ENCODE measurements around the gene WDR5. TPM values are rescaled to one million over a fixed set of nuclear protein-coding genes. Genes with fewer than 3 reads are reported as not detected.
A peak's percentile ranks its signal among the peaks of the same experiment; 100 is the strongest.

The WDR5 gene
- total and polyA plus RNA-seq, 9 of the 15 experiments (the other 6 are each of a cell fraction or from before 2014, with no cell fraction given), result 3.0 to 56.8 (median 38.6) TPM

DNA sequence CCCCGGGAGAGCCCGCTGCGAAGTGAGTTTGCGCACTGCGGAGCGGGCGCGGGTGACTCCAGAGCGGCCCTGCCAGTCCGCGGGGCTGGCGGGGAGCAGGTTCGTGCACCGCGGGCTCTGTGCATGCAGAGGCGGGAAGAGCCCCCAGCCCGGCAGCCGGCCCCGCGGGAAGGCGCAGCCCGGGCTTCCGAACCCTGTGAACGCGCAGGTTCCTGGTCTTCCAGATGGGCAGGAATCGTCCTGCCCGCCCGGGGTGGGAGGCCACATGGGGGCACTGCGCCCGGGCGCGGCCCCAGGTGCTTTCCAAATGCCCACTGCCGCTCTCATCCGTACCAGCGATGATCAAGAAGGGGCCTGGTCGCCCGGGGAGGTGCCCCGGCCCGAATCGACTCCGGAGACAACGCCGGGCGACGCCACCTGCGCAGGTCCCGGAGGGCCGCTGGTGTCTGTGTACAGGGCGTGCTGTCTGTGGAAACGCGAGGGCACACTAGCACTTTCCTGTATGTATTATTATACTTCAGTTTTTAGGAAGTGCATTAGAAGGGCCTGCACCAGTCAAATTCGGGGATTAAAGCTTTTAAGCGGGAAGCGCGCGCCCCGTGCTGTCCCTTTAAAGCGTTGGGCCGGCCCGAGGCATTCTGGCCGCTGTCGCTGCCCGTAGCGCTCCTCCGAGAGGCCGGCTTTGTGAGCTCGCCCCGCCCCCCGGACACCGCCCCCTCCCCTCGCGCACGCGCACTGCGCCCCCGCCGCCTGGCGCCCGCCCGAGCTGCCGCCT, at the start of gene WDR5 (continued):
- TF ChIP-seq, protein P1, sequence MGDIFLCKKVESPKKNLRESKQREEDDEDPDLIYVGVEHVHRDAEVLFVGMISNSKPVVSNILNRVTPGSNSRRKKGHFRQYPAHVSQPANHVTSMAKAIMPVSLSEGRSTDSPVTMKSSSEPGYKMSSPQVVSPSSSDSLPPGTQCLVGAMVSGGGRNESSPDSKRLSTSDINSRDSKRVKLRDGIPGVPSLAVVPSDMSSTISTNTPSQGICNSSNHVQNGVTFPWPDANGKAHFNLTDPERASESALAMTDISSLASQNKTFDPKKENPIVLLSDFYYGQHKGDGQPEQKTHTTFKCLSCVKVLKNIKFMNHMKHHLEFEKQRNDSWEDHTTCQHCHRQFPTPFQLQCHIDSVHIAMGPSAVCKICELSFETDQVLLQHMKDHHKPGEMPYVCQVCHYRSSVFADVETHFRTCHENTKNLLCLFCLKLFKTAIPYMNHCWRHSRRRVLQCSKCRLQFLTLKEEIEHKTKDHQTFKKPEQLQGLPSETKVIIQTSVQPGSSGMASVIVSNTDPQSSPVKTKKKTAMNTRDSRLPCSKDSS (IDR thresholded peaks at IDR 0.05; ENCODE audit: low read depth, partially characterized antibody), result no peak
- TF ChIP-seq, protein P2, sequence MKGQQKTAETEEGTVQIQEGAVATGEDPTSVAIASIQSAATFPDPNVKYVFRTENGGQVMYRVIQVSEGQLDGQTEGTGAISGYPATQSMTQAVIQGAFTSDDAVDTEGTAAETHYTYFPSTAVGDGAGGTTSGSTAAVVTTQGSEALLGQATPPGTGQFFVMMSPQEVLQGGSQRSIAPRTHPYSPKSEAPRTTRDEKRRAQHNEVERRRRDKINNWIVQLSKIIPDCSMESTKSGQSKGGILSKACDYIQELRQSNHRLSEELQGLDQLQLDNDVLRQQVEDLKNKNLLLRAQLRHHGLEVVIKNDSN (CRISPR knock-in tag; IDR thresholded peaks at IDR 0.05), result no peak
- TF ChIP-seq ZKSCAN8 (CRISPR knock-in tag; IDR thresholded peaks at IDR 0.05) (no peak), ZKSCAN1 (IDR thresholded peaks at IDR 0.05; ENCODE audit: low read depth, low read length) (no peak), ZBTB17 (CRISPR knock-in tag; IDR thresholded peaks at IDR 0.05) (no peak), NR2C1 (IDR thresholded peaks at IDR 0.05) (no peak), NR2C1 (tag; IDR thresholded peaks at IDR 0.05) (no peak), RUNX1 (IDR thresholded peaks at IDR 0.05; ENCODE audit: low read depth) (no peak), MNT (conservative IDR thresholded peaks at IDR 0.05) (peak; percentile 42 to 76; a peak in 2 of 4 replicates), ZNF644 (tag; IDR thresholded peaks at IDR 0.05; ENCODE audit: low read depth) (no peak), FOXP1 (CRISPR knock-in tag; IDR thresholded peaks at IDR 0.05) (no peak), HINFP (tag; conservative IDR thresholded peaks at IDR 0.05; ENCODE audit: low read depth) (no peak), NFATC3 (IDR thresholded peaks at IDR 0.05) (no peak), ETS2 (tag; IDR thresholded peaks at IDR 0.05; ENCODE audit: borderline replicate concordance, poor library complexity, severe bottlenecking) (no peak), KDM5B (IDR thresholded peaks at IDR 0.05; ENCODE audit: insufficient replicate concordance, low read depth, low read length) (peak; percentile 30), ZNF57 (CRISPR knock-in tag; IDR thresholded peaks at IDR 0.05) (no peak)
- TF ChIP-seq, protein P3, sequence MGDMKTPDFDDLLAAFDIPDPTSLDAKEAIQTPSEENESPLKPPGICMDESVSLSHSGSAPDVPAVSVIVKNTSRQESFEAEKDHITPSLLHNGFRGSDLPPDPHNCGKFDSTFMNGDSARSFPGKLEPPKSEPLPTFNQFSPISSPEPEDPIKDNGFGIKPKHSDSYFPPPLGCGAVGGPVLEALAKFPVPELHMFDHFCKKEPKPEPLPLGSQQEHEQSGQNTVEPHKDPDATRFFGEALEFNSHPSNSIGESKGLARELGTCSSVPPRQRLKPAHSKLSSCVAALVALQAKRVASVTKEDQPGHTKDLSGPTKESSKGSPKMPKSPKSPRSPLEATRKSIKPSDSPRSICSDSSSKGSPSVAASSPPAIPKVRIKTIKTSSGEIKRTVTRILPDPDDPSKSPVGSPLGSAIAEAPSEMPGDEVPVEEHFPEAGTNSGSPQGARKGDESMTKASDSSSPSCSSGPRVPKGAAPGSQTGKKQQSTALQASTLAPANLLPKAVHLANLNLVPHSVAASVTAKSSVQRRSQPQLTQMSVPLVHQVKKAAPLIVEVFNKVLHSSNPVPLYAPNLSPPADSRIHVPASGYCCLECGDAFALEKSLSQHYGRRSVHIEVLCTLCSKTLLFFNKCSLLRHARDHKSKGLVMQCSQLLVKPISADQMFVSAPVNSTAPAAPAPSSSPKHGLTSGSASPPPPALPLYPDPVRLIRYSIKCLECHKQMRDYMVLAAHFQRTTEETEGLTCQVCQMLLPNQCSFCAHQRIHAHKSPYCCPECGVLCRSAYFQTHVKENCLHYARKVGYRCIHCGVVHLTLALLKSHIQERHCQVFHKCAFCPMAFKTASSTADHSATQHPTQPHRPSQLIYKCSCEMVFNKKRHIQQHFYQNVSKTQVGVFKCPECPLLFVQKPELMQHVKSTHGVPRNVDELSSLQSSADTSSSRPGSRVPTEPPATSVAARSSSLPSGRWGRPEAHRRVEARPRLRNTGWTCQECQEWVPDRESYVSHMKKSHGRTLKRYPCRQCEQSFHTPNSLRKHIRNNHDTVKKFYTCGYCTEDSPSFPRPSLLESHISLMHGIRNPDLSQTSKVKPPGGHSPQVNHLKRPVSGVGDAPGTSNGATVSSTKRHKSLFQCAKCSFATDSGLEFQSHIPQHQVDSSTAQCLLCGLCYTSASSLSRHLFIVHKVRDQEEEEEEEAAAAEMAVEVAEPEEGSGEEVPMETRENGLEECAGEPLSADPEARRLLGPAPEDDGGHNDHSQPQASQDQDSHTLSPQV (IDR thresholded peaks at IDR 0.05), result no peak

All from K562 (cell line).